Fibroblast of mammary gland (primary cell): ENCODE measurements around the gene ROS1.
A peak's percentile ranks its signal among the peaks of the same experiment; 100 is the strongest.

Experiments
- DNase-seq: peaks from one replicate; pipeline ENCODE4 v3.0.0-alpha.2; 2010; ENCODE audit warnings: low read depth
- H3K4me3 ChIP-seq: 2 replicates; pipeline ENCODE4 v1.5.1; 2011; ENCODE audit warnings: low read depth, mild to moderate bottlenecking, low read length, moderate library complexity; ENCODE audit not compliant: control insufficient read depth
- CTCF ChIP-seq: conservative IDR thresholded peaks from 2 replicates; pipeline ENCODE4 v1.5.1; 2011; ENCODE audit warnings: low read depth, low read length, inconsistent platforms; ENCODE audit not compliant: control insufficient read depth, insufficient read depth

ROS1 gene

DNA sequence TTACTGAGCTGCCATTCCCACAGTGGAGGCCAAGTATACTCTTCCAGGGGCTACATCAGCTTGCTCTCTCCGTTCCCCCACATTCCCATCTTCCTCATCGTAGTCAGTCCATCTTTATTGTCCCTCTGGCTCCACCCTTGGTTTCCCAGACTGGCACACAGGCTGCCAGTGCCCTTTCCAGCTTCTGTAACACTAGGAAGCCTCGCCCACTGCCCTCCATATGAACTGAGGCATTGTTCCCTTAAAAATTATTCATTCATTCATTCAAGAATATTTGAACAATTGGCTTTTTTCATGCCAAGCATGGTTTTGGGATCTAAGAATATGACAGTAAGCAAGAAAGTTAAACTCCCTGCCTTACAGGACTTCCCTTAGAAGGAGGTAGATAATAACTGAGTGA, 14.3 kb downstream of the ROS1 start:
- no peak overlapping the region for H3K4me3 ChIP-seq
- no peak for DNase-seq
- no peak for TF ChIP-seq CTCF

DNA sequence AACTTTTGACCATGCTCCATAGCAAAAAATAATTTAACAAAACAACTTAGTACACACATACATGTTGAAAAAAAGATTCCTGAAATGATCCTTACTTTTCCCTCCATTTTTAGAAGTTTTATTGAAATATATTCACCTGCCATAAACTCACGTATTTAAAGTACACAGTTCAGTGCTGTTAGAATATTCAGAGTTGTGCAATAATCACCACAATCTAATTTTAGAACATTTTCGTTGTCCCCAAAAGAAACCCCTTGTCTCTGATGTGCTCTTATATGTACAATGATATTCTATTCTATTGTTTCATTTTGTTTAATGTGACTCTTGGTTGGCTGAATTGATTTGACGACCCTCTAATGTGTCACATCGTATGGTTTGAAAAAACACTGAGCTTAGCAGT, 15.9 kb downstream of the ROS1 start:
- no peak for DNase-seq
- no peak for TF ChIP-seq CTCF

DNA sequence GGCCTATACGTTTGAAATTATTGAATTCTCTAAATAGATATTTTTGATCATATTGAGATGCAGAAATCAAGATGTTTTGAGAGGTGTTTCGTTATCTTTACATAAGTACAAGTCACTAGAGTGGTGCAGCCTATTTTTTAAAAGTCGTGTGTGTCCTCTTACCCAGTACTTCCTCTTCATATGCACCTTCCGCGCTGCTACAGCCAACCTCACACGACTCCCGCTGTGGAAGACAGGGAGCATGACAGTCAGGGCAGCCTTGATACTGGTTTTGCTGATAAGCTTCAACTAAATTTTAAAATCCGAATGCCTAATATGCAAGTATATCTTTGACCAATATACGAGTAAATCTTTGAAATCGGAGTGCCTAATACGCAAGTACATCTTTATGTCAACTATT, 16.3 kb downstream of the ROS1 start:
- no peak for DNase-seq
- H3K4me3 ChIP-seq: no peak overlapping the region
- no peak for TF ChIP-seq CTCF

More for the DNA sequence above, 15.9 kb downstream of the ROS1 start:
- H3K4me3 ChIP-seq: no peak overlapping the region

- no peak for DNase-seq
- no peak for TF ChIP-seq CTCF
- no peak overlapping the region for H3K4me3 ChIP-seq
These were observed 21.2 kb downstream of the ROS1 start for GRCh38 chr6:117404548-117404947.

GRCh38 chr6:117401799-117402198, 23.9 kb downstream of the ROS1 start:
- no peak for DNase-seq
- TF ChIP-seq CTCF: no peak
- H3K4me3 ChIP-seq: no peak overlapping the region

- no peak overlapping the region for H3K4me3 ChIP-seq
- peak; percentile 36 for TF ChIP-seq CTCF
- no peak for DNase-seq
These were observed 25.8 kb downstream of the ROS1 start for GRCh38 chr6:117399924-117400323.

DNA sequence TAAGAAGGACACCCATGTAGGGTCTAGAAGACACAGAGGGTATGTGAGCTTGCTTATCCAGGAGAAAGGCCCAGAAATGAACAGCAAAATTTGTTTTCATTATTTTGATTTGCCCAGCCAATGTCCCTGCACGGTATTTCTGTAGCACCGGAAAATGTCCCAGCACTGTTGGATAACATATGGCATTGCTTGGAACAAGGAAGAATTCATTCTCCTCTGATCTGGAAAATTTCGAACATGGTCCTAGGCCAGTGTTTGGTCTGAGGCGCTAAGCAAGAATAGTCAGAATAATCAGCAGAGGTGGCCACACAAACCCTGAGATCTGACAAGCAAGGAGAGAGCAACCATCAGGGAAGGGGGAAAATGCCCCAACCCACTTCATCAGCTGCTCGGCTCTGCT, 26.6 kb downstream of the ROS1 start:
- TF ChIP-seq CTCF: no peak

More for the DNA sequence above, 26.6 kb downstream of the ROS1 start:
- H3K4me3 ChIP-seq: no peak overlapping the region
- DNase-seq: no peak
